Measurements from ENCODE around the gene SFSWAP. TPM values are rescaled to one million over a fixed set of nuclear protein-coding genes. Genes with fewer than 3 reads are reported as not detected.

SFSWAP gene
- total RNA-seq, 1 experiment from 2014 or later, result 48.1 TPM

DNA sequence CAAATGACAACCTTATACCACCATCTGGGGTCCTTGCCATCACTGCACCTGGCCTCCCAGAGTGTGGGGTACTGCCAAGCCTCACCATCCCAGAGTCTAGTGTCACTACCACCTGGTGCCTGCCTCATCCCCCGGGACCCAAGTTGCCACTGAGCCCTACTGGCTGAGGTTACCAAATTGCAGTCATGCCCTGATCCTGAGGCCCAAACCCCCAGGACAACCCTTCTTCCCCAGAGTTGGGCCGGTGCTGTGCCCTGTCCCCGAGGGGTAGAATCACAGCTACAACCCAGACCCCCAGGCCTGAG lies 8.4 kb upstream of the SFSWAP start:
- no peaks in the 10 kb centered on the region for H4K20me1 ChIP-seq (ENCODE audit: control insufficient read depth, insufficient read depth, insufficient read length)
- TF ChIP-seq, protein P1, sequence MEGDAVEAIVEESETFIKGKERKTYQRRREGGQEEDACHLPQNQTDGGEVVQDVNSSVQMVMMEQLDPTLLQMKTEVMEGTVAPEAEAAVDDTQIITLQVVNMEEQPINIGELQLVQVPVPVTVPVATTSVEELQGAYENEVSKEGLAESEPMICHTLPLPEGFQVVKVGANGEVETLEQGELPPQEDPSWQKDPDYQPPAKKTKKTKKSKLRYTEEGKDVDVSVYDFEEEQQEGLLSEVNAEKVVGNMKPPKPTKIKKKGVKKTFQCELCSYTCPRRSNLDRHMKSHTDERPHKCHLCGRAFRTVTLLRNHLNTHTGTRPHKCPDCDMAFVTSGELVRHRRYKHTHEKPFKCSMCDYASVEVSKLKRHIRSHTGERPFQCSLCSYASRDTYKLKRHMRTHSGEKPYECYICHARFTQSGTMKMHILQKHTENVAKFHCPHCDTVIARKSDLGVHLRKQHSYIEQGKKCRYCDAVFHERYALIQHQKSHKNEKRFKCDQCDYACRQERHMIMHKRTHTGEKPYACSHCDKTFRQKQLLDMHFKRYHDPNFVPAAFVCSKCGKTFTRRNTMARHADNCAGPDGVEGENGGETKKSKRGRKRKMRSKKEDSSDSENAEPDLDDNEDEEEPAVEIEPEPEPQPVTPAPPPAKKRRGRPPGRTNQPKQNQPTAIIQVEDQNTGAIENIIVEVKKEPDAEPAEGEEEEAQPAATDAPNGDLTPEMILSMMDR (conservative IDR thresholded peaks at IDR 0.05), result no peak
- no peak overlapping the region for H3K27ac Mint-ChIP-seq

More for the DNA sequence above, 8.4 kb upstream of the SFSWAP start:
- Histone ChIP-seq H4K8ac (replicated peaks; ENCODE audit: insufficient read length, low read depth, low read length) (no peak overlapping the region), H2BK12ac (ENCODE audit: insufficient read length, low read depth, low read length) (no peak overlapping the region), H4K91ac (ENCODE audit: insufficient read length, low read depth, low read length) (no peak overlapping the region), H3K23me2 (ENCODE audit: insufficient read length, low read depth, low read length, poor library complexity, severe bottlenecking) (no peaks in the 10 kb centered on the region), H3K23ac (ENCODE audit: insufficient read length, low read depth, low read length) (no peak overlapping the region), H2BK15ac (ENCODE audit: low read depth, low read length) (no peak overlapping the region), H2BK5ac (ENCODE audit: insufficient read length, low read length) (no peak overlapping the region), H3K27ac (ENCODE audit: insufficient read length, low read depth, low read length) (no peak overlapping the region), H3T11ph (ENCODE audit: low read length) (no peak overlapping the region), H3K79me1 (ENCODE audit: insufficient read depth, low read depth, low read length, poor library complexity, severe bottlenecking) (no peaks in the 10 kb centered on the region), H4K5ac (ENCODE audit: insufficient read length, low read depth, low read length) (no peak overlapping the region), H2AFZ (ENCODE audit: low read length) (no peak overlapping the region), H2AK5ac (ENCODE audit: insufficient read length, low read length) (no peak overlapping the region), H3K4ac (ENCODE audit: low read depth, low read length) (no peak overlapping the region), H3K18ac (ENCODE audit: insufficient read length, low read depth, low read length) (no peak overlapping the region), H3K14ac (ENCODE audit: insufficient read depth, low read length) (no peak overlapping the region), H3K79me2 (ENCODE audit: insufficient read depth, low read length) (no peaks in the 10 kb centered on the region), H2BK120ac (ENCODE audit: low read depth, low read length, poor library complexity, severe bottlenecking) (no peak overlapping the region), H3K4me2 (ENCODE audit: insufficient read depth, insufficient read length, low read length) (no peak overlapping the region), H3K9ac (ENCODE audit: extremely low read depth, insufficient read length, low read length) (no peak overlapping the region), H2BK20ac (ENCODE audit: low read depth, low read length, poor library complexity, severe bottlenecking) (no peak overlapping the region), H3K4me1 (ENCODE audit: insufficient read depth, low read length) (no peaks in the 10 kb centered on the region), H3K27me3 (ENCODE audit: insufficient read depth, low read length) (no peaks in the 10 kb centered on the region), H3K56ac (ENCODE audit: insufficient read length, low read depth, low read length) (no peak overlapping the region), H3K9me3 (ENCODE audit: control insufficient read depth, low read depth, low read length) (no peaks in the 10 kb centered on the region)
- Mint-ChIP-seq H3K4me1 (no peaks in the 10 kb centered on the region), H3K4me3 (no peak overlapping the region), H3K27me3 (ENCODE audit: low read depth) (peaks cover 18% of the 10 kb centered on the region), H3K9me3 (peaks cover 16 to 18% of the 10 kb centered on the region in 2 experiments), H3K36me3 (ENCODE audit: insufficient read depth in 1 of 3, low read depth in 3 of 3) (0 out of 7 replicates have a peak, but pooled peaks cover 0 to 3% (median 0%) of the 10 kb centered on the region in 3 experiments)
- WGBS (ENCODE audit: extremely low coverage, insufficient read length, low lambda C conversion rate), result no CpG with 5 or more reads among the region's 3 CpGs
- no peak for DNase-seq

All from H9 (cell line).